Activated T-helper 1 cell treated with anti-CD3 and anti-CD28 coated beads, Interleukin-2, amount 50 U/mL, for 16 hours (primary cell): ENCODE measurements around the gene ATG7.
"Not testable (repeated sequence)": the region's sequence is repeated elsewhere in the genome, so short reads cannot be mapped to it uniquely, and the experiment has no call there.

ENCODE experiments used
- DNase-seq, 2 donors: peaks; one replicate each; pipeline ENCODE4 v3.0.0-alpha.2; 2020; ENCODE audit warnings: low read depth in 1 of 2, low spot score in 1 of 2

Gene ATG7

GRCh38 chr3:11498177-11498576, 226.0 kb downstream of the ATG7 start:
- no peak for DNase-seq

GRCh38 chr3:11498646-11499045, 226.4 kb downstream of the ATG7 start:
- DNase-seq, result no peak

- no peak for DNase-seq
Observed at GRCh38 chr3:11499144-11499543, 226.9 kb downstream of the ATG7 start.

- not testable (repeated sequence) for DNase-seq
Observed at GRCh38 chr3:11502413-11502812, 230.2 kb downstream of the ATG7 start.

DNA sequence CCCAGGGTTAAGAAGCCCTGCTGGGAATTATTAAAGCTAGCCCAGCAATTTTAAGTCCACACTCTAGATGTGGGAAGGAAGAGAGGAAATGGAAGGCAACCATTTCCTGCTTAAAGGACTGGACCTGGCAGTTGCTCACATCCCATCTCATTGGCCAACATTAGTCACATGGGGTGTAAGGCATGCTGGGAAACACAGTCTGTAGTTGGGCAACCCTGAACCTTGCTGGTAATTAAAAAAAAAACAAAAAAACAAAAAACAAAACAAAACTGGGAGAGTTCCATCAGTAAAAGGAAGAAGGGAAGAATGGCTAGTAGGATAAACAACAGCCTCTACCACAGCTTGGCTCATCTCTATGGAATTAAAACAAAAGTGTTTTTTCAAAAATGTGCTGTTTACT, 235.5 kb downstream of the ATG7 start:
- DNase-seq, result no peak

DNA sequence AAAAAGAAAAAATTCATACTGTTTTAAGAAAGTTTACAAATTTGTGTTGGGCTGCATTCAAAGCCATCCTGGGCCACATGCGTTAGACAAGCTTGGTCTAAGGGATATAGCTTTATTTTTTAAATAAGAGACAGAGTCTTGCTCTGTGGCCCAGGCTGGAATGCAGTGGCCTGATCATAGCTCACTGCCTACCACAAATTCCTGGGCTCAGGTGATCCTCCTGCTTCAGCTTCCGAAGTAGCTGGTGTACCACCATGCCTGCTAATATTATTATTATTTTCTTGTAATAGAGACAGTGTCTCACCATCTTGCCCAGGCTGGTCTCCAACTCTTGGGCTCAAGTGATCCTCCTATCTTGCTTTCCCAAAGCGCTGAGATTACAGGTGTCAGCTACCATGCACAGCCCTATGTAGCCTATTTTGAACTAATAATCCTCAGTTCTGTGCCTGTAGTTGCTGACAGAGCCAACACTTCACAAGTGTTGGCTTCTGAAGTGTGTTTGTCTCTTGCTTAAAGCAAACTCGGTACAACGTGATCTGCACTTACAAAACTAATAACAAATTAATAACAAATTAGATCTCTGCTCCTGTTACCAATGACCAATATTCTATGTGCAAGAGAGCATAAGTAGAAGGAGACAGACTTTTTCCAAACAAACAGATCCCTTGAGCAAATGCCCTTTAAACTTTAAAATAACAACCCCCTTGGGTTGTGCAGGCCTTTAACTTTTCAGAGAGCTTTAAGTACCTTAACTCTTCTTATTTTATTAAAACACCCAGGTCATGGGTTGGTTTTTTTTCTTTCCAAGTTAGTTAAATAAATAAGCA, 236.4 kb downstream of the ATG7 start:
- DNase-seq, result no peak

DNA sequence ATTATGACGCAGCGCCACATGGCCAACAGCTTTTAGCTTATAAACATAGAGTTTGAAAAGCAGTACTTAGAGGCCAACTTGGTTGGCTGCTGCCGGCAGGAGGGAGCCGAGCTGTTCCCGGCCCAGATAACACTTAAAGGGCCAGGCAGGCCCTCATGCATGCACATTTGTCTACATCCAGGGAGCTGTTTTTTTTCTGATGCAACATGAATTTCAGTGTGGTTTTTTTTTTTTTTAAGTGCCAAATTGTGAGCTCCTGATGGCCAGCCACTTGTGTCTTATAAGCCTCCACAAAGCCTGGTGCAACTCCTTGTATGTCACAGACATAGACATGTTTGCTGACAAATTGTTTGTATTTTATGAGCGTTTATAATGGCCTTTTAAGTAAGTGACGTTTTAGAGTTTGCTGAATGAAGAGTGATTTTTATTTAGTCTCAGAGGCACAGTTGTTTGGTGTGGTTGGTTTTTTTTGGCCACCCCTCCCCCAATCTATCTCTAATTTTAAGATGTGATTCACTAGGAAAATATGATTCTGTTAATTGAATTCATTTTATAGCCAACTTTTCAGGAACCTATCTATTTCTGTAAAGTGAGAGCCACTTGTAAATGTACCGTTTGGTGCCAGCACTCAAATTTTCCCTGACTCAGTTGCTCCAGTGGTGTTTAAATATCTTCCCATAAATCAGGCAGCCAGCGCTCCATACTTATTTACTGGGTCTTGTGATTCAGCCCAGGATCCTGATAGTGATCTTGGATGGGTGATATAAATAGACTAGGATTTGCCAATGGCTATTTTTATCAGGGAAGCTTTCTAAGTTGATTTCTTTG, 237.2 kb downstream of the ATG7 start:
- DNase-seq, result no peak

DNA sequence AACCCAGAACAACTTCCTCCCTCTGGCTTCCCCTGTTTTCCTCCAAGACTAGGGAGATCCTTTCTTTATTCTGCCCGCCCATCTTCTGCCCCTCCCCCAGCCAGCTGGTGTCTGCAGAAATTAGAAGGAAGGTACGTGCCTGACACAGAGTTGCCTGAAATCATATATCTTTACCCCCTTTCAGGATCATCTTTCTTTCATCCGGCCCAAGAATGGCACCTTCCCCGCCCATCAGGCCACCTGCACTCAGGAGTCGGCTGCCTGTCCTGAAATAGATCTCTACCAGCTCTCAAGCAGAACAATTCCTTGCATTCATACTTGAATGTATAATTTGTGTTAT, 237.8 kb downstream of the ATG7 start:
- DNase-seq, result no peak

DNA sequence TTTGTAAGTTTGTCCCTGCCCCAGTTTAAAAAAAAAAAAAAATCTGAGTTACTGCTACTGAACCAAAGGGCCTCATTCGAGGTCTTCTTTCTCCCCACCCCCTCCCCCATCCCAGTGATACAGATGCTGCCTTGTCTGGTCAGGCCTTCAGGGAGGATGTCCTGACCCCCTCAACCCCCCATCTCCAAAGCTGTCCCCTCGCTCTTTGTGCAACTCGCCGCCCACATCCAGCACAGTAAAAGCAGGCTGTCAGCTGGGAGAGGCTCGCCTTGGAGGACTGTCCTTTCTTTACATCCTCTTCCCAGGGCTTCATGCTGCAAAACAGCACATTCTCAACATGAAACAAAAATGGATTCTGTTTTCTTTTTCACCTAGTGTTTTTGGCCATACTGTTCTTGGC, 238.2 kb downstream of the ATG7 start:
- no peak for DNase-seq

DNA sequence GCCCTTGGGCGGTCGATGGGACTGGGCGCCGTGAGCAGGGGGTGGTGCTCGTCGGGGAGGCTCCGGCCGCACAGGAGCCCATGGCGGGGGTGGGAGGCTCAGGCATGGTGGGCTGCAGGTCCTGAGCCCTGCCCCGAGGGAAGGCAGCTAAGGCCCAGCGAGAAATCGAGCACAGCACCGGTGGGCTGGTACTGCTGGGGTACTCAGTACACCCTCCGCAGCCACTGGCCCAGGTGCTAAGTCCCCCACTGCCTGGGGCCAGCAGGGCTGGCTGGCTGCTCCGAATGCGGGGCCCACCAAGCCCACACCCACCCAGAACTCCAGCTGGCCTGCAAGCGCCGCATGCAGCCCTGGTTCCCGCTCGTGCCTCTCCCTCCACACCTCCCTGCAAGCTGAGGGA, 239.4 kb downstream of the ATG7 start:
- not testable (repeated sequence) for DNase-seq

- not testable (repeated sequence) for DNase-seq
Observed at GRCh38 chr3:11513125-11513816, 241.1 kb downstream of the ATG7 start.

DNA sequence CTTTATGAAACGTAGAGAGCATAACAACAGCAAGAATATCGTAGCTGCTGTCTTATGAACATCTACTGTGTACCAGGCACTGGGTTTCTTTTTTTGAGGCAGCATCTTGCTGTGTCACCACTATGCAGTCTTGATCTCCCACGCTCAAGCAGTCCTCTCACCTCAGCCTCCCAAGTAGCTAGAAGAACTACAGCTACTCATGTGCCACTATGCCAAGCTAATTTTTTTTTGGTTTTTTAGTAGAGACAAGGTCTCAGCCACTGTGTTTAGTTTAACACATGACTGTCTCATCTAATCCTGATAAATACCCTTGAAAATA, 241.6 kb downstream of the ATG7 start:
- no peak for DNase-seq

- DNase-seq, result no peak
Observed at GRCh38 chr3:11514191-11514821, 242.1 kb downstream of the ATG7 start.

DNA sequence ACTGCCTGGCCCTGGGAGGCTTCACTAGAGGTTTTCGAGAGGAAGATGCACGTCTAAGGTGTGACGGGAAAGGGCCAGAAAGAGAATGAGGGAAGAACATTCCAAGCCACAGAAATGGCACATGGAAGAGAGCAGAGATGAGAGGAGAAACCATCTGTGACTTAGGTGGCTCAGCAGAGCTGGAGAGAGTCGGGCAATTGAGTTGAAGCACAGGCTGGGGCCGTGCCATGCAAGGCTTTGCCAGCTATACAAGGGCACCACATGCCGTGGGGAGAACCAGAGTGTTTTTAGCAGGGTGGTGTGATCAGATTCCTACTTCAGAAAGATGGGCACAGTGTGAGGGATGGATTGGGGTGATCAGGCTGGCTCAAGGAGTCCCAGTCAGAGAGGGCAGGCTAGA, 245.4 kb downstream of the ATG7 start:
- no peak for DNase-seq

DNA sequence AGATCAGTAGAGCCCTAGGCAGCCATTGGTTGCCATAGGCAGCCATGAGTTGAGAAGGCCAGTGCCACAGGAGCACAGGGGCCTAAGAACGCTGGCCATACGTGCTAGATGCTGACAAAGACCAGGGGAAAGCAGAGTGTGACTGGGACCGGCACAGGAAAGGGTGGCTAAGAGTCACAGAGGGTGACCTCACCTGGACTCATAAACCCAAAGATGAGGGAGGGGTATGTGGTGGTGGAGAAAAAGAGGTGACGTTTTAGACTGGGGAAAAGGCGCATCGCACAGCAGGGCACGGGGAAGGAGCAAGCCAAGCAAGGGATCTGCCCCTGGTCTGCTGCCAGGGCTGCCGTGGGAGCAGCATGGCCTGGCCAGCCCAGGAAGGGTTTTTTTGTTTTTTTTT, 249.0 kb downstream of the ATG7 start:
- DNase-seq, result no peak

- no peak for DNase-seq
Observed at GRCh38 chr3:11522398-11522715, 250.2 kb downstream of the ATG7 start.

- DNase-seq, result no peak
Observed at GRCh38 chr3:11522953-11523571, 250.9 kb downstream of the ATG7 start.

- DNase-seq, result no peak
Observed at GRCh38 chr3:11523572-11524101, 251.4 kb downstream of the ATG7 start.

- not testable (repeated sequence) for DNase-seq
Observed at GRCh38 chr3:11526121-11526520, 253.9 kb downstream of the ATG7 start.

GRCh38 chr3:11529281-11529680, 257.1 kb downstream of the ATG7 start:
- no peak for DNase-seq

GRCh38 chr3:11530153-11530721, 258.0 kb downstream of the ATG7 start:
- DNase-seq, result no peak
